T47D (cell line): ENCODE data around the gene GABRB2.
"Not testable (repeated sequence)": the region's sequence is repeated elsewhere in the genome, so short reads cannot be mapped to it uniquely, and the experiment has no call there.

Experiments used
- DNase-seq, 2 experiments: peaks; one replicate each; pipeline versions ENCODE4 v3.0.0 to v3.0.0-alpha.2; 2011 to 2012; ENCODE audit warnings: low read depth in 1 of 2, low spot score in 1 of 2
- JUND ChIP-seq: IDR thresholded peaks from 2 replicates; pipeline ENCODE4 v1.6.1; 2012; ENCODE audit warnings: low read depth
- in situ Hi-C: cut with HindIII; loops from 2 replicates; pipeline ENCODE4 v1.10.0; 2016; ENCODE audit warnings: low sequenced_read_pairs, low pct_unique_long_range_greater_than_20kb

Gene GABRB2

DNA sequence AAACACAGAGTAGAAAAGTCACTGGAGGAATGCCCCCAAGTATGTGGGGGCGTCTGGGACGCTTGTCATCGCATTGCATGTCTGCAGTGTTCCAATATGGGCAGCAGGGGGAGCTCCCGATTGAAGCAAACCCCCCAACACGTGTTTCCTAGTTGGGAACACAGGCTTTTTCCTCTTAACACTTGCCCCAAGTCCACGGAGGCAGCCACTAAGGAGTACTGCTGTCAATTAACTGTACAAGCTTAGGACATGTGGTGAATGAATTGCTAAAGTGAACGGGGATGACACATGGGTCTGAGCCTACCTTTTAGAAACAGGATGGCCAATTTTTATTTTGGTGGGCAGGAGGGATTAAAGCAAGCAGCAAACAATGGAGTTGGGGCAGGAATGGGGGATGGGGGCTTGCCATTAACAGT lies 2.2 kb downstream of the GABRB2 start:
- DNase-seq = peak; percentile 61 to 70
- in situ Hi-C loops = no loop called here
- no peak for TF ChIP-seq JUND

DNA sequence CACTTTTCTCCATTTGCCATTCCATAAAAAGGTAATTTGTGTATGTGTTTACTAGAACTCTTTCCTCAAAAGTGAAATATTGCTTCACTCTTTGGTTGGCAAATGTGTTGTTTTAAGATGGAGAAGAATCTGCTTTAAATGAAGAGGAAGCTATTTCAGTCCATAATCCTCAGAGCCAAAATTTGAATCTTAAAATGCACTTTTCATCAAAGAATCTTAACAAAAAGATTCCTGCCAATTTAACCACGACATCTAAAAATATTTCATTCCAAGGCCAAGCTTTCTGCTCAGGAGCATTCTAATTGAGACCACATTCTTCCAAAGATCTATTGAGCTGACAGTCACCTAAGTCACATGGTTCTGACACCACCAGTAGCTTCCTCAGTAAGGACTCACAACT lies 7.5 kb downstream of the GABRB2 start:
- no peak for TF ChIP-seq JUND
- DNase-seq = no peak
- in situ Hi-C loops = no loop called here

DNA sequence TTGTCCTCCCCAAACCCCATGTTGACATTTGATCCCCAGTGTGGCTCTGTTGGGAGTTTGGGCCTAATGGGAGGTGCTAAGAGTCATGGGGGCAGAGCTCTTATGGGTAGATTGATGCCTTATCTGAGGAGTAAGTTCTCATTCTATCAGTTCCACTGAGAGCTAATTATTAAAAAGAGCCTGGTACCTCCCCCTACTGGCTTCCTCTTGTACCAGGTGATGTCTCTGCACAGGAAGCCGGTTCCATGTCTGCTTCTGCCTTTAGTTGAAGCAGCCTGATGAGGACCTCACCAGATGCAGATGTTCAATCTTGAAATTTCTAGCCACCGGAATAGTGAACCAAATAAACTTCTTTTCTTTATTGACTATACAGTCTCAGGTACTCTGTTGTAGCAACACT lies 10.8 kb downstream of the GABRB2 start:
- in situ Hi-C loops = no loop called here
- no peak for DNase-seq
- TF ChIP-seq JUND = no peak

DNA sequence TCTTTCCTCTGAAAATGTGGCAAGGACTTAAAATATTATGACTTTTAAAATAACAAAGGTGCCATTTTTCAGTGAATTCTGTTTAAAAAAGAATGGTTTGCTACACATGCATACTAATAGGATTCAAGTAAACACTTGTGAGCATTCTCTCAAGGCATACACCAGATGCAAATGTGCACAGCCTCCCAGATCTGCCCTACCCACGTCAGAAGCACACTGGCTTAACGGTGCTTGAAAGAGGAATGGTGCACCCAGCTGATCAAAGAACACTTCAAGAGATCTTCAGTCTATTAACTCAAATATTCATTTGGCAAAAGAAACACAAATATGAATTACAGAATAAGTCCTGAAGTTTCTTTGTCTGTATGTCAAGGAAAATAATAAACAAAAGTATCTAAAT lies 15.8 kb downstream of the GABRB2 start:
- DNase-seq = no peak
- no peak for TF ChIP-seq JUND
- in situ Hi-C loops = no loop called here

DNA sequence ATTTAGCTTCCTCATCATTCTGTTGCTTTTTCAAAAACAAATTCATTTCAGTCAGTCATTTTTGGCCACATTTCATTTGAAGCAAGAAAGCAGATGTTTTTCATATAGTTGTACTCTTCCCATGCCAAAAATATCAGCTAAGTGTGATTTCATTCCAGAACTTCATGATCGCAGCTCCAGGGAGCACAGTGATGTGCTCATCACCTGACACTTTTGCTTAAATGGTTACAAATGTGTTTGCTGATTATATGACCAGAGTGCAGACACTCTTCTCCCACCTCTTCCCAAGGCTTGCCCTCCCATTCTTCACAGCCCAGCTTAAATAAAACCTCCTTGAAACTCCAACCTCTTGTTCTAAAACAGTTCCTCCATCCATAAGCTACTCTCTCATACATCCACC lies 32.6 kb downstream of the GABRB2 start:
- in situ Hi-C loops = no loop called here
- TF ChIP-seq JUND = no peak
- DNase-seq = no peak

DNA sequence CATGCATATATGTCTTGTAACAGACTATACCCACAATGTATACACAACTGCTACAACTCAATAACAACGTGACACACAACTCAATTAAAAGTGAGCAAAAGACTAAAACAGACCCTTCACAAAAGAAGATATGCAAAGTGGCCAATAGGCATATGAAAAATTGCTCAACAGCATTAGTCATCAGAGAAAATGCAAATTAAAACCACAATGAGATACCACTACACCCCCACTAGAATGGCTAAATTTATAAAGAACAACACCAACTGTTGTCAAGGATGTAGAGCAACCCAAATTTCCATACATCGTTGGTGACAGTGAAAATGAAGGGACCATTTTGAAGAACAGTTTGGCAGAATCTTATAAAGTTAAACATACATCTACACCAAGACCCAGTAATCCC lies 38.9 kb downstream of the GABRB2 start:
- no peak for DNase-seq
- in situ Hi-C loops = no loop called here
- TF ChIP-seq JUND = no peak

DNA sequence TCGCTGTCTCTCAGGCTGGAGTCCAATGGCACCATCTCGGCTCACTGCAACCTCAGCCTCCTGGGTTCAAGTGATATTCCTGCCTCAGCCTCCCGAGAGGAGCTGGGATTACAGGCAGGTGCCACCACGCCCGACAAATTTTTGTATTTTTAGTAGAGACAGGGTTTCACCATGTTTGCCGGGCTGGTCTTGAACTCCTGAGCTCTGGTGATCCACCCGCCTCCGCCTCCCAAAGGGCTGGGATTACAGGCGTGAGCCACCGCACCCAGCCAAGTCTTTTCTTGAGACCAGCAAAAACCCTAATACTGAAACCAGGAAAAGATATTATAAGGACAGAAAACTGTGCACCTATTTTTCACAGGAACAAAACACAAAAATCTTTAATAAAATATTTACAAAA lies 41.4 kb downstream of the GABRB2 start:
- in situ Hi-C loops, DNase-seq: not testable (repeated sequence)

DNA sequence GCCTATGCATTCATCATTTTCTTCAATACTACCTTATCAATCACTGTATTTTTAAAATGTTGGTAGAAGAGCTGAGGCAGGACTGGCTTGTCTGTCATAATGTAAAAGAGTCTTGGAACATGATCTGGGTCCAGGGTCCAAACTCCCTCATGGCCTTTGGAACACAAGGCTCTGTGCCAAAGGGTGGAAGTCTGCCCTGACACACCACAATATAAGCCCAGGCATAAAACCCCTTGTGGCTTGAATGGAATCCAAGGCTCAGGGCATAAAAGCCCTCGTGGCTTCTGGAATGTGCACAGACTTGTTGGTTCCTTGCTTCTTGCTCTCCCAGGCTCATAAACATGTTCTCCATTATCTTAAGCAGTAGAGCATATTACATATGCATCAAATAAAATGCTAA lies 48.0 kb downstream of the GABRB2 start:
- in situ Hi-C loops = no loop called here
- no peak for TF ChIP-seq JUND
- no peak for DNase-seq

DNA sequence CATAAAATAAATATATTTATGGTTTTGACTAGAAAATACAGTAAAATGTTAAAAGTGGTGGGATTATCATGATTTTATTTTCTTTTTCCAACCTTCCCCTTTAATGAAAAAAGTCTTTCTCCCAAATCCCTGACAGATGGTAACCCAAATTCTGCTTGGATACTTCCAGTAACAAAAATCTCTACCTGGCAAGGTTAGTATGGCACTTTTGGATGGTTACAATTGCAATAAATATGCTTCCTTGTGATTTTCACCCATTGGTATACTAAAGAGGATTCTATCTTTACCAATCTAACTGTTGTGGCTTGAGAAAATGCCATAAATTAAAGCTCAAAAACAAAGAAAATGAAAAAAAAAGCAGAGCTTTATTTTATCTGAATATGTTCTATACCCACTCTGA lies 62.8 kb downstream of the GABRB2 start:
- in situ Hi-C loops = no loop called here
- TF ChIP-seq JUND = no peak
- DNase-seq = no peak

DNA sequence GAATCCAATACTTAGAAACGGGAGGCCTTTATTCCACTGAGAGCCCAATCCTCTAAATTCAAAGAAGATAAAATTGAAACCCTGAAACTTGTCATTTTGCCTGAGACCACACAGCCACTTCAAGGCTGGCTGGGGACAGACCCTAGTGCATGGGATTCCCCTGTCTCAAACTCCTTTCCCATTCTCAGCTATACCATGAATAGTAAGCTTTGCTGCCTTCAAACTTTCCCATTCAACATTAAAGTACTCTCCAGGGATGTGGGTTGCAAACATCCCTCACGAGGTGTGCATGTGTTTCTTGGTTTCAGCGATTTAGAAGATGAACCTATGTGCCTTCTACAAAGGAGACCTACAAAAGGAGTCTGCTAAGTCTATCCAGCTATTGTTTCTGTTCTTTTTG lies 64.6 kb downstream of the GABRB2 start:
- TF ChIP-seq JUND = no peak

DNA sequence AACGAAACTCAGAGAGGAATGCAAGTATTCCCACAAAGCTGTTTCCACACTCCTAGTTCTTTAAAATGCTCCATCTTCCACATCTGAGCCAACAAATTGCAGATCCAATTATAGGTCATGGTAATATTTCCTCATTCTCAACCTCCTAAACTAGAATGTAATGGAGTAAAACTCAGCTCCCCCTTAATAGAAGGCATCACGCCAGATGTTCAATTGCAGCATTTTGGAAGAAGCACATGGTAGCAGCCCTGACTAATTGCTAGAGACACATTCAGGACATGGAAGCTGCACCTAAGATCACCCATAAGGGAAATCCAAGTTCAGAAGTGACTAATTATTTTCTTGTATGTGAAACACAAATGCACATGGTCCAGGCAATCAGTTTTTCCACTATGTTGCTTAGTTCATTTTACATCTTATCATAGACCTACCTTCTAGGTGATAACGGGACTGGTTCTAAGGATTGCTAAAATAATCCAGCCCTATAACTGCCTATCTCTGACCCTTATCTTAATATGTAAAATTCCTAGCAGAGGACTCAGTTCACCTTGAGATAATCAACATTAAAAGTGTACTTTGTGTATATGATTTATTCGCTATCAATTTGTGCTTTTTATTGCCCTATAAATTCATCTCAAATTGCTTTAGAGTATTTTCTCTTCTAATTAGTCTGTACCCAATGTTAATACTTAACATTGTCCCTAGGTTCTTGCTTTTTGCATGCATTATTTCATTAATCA lies 75.1 kb downstream of the GABRB2 start:
- TF ChIP-seq JUND = no peak
- no peak for DNase-seq
- in situ Hi-C loops = no loop called here

More for the DNA sequence above, 64.6 kb downstream of the GABRB2 start:
- in situ Hi-C loops = no loop called here
- no peak for DNase-seq

DNA sequence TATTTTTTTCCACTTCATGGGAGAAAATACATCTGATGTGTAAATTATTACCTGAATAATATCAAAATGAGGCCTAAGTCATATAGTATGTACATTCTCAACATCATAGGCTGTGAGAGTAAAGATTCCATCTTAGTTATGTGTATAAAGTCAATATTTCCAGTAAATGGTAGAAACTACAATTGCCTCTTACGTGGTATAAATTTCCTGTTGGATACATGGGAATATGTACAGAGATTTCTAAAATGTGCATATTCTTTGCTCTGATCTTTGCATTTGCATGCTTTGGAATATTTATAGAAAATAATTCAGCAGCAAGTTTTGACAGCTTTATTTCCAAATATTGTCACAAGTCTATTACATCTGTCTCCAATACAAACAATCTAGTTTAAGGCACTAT lies 78.8 kb downstream of the GABRB2 start:
- TF ChIP-seq JUND = no peak
- in situ Hi-C loops = no loop called here
- no peak for DNase-seq

DNA sequence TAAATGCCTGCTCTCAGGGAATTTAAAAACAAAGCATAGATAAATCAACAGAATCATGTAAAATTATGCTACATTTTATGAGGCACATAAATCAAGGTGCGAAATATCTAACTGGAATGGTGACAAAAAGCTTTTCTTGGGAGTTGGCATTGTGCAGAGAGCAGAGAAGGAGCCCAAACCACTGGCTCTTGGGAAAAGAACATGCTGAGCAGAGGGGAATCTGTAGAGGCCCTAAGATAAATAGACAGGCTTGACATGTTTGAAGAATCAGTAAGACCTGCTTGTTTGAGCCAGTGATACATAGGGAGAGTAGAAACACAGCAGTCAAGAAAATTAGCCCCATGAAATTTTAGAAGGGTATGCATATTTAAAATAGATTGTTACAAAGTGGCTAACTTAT lies 85.8 kb downstream of the GABRB2 start:
- TF ChIP-seq JUND = no peak
- in situ Hi-C loops = no loop called here
- DNase-seq = no peak

DNA sequence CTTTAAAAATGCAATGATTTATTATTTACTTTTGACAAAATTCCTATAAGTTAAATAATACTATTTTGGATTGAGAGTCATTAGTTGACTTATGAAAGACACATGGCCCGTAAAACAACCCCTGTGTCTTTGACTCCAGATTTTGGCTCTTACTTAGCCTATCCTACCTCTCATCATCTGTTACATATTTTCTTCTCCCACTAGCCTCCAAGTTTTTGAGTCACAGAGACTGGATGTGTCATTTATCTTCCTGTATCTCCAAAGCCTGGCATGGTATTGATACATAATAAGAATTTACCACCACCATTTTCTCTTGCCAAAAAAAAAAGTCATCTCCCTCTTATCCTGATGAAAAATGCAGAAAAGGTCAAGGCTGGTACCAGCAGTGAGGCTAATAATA lies 99.9 kb downstream of the GABRB2 start:
- TF ChIP-seq JUND = no peak
- no peak for DNase-seq
- in situ Hi-C loops = no loop called here
